Neural progenitor cell (in vitro differentiated cells): ENCODE data around the gene CDIP1. TPM values are rescaled to one million over a fixed set of nuclear protein-coding genes. Genes with fewer than 3 reads are reported as not detected.
A peak's percentile ranks its signal among the peaks of the same experiment; 100 is the strongest.

Experiments
- DNase-seq: peaks from one replicate; pipeline ENCODE4 v3.0.0-alpha.2; 2016; ENCODE audit warnings: low spot score
- H2AFZ ChIP-seq: fragments of 200-600 bp; sonication (generic); replicated peaks from 2 replicates; pipeline ENCODE4 v1.6.1; 2016; ENCODE audit warnings: antibody characterized with exemption
- H3F3A ChIP-seq: fragments of 200-600 bp; sonication (generic); 2 replicates; pipeline ENCODE4 v1.6.1; 2016; ENCODE audit warnings: antibody characterized with exemption, low read depth
- H3K27ac ChIP-seq: fragments of 200-600 bp; sonication (generic); 2 replicates; pipeline ENCODE4 v1.5.1; 2016; ENCODE audit warnings: mild to moderate bottlenecking
- H3K27me3 ChIP-seq: fragments of 200-600 bp; sonication (generic); 2 replicates; pipeline ENCODE4 v1.6.1; 2016; ENCODE audit warnings: mild to moderate bottlenecking, moderate library complexity
- H3K36me3 ChIP-seq: fragments of 200-600 bp; sonication (generic); 2 replicates; pipeline ENCODE4 v1.5.1; 2016
- H3K4me1 ChIP-seq: fragments of 200-600 bp; sonication (generic); 2 replicates; pipeline ENCODE4 v1.6.1; 2016; ENCODE audit warnings: mixed run types
- H3K4me2 ChIP-seq: fragments of 200-600 bp; sonication (generic); 2 replicates; pipeline ENCODE4 v1.6.1; 2016
- H3K4me3 ChIP-seq: fragments of 200-600 bp; sonication (generic); 2 replicates; pipeline ENCODE4 v1.5.1; 2016
- H3K79me2 ChIP-seq: fragments of 200-600 bp; sonication (generic); 2 replicates; pipeline ENCODE4 v1.6.1; 2016; ENCODE audit warnings: low read depth
- H3K9ac ChIP-seq: fragments of 200-600 bp; sonication (generic); 2 replicates; pipeline ENCODE4 v1.6.1; 2016
- H3K9me3 ChIP-seq: fragments of 200-600 bp; sonication (generic); 2 replicates; pipeline ENCODE4 v1.5.1; 2016; ENCODE audit warnings: low read depth
- H4K20me1 ChIP-seq: fragments of 200-600 bp; sonication (generic); 2 replicates; pipeline ENCODE4 v1.6.1; 2016; ENCODE audit warnings: low read depth
- H3K27ac Mint-ChIP-seq: 3 replicates; pipeline ENCODE4 v1.8.0; 2021; ENCODE audit warnings: mixed read lengths
- H3K27me3 Mint-ChIP-seq: 2 replicates; pipeline ENCODE4 v1.8.0; 2022; ENCODE audit warnings: low read depth, mild to moderate bottlenecking, inconsistent platforms, moderate library complexity, mixed read lengths; ENCODE audit not compliant: insufficient read depth
- H3K36me3 Mint-ChIP-seq: 3 replicates; pipeline ENCODE4 v1.8.0; 2021; ENCODE audit warnings: mixed read lengths
- H3K4me1 Mint-ChIP-seq: 3 replicates; pipeline ENCODE4 v1.8.0; 2021; ENCODE audit warnings: mixed read lengths
- H3K4me3 Mint-ChIP-seq: 3 replicates; pipeline ENCODE4 v1.8.0; 2021; ENCODE audit warnings: mild to moderate bottlenecking, moderate library complexity, mixed read lengths
- H3K9me3 Mint-ChIP-seq: 3 replicates; pipeline ENCODE4 v1.8.0; 2020; ENCODE audit warnings: mixed read lengths
- EZH2 ChIP-seq: fragments of 200-600 bp; sonication (generic); IDR thresholded peaks from 2 replicates; pipeline ENCODE4 v1.6.1; 2017; ENCODE audit warnings: antibody characterized with exemption, mild to moderate bottlenecking, moderate library complexity
- EZH2phosphoT487 ChIP-seq: fragments of 200-600 bp; sonication (generic); IDR thresholded peaks from 2 replicates; pipeline ENCODE4 v1.6.1; 2017; ENCODE audit warnings: antibody characterized with exemption
- total RNA-seq: library from RNA; depleted of rRNA; stranded (reverse); fragments of >200 nt; gene quantifications from 2 replicates; pipeline ENCODE4 v1.2.3, GENCODE V29; 2015; ENCODE audit warnings: low replicate concordance
- TF ChIP-seq, protein P1 (sequence below): fragments of 200-600 bp; sonication (generic); IDR thresholded peaks from 2 replicates; pipeline ENCODE4 v1.5.1; 2017; ENCODE audit warnings: antibody characterized with exemption, mild to moderate bottlenecking

Gene CDIP1
- total RNA-seq, 1 donor from 2014 or later: 13.1 TPM

- H3K4me1 ChIP-seq: peaks cover 4% of the 10 kb centered on the region
- TF ChIP-seq EZH2: no peak
- H3K9ac ChIP-seq: no peak overlapping the region
- peaks cover 48% of the 10 kb centered on the region for H3K36me3 Mint-ChIP-seq
- H3K9me3 ChIP-seq: peaks cover 8% of the 10 kb centered on the region
- peaks cover 40% of the 10 kb centered on the region for H3K79me2 ChIP-seq
- H2AFZ ChIP-seq: no peak overlapping the region
- no peak for DNase-seq
- H3K27ac Mint-ChIP-seq: no peak overlapping the region
- peak overlapping the region; percentile 86 for H3K4me3 Mint-ChIP-seq
- no peak overlapping the region for H3K27ac ChIP-seq
- peaks cover 13% of the 10 kb centered on the region for H3K27me3 ChIP-seq
- H4K20me1 ChIP-seq: peaks cover 18% of the 10 kb centered on the region
- peaks cover 2% of the 10 kb centered on the region for H3K27me3 Mint-ChIP-seq
- H3K4me2 ChIP-seq: peak overlapping the region; percentile 85
- peaks cover 19% of the 10 kb centered on the region for H3K9me3 Mint-ChIP-seq
- peaks cover 13% of the 10 kb centered on the region for H3K4me1 Mint-ChIP-seq
- peak overlapping the region; percentile 58 for H3K4me3 ChIP-seq
- H3K36me3 ChIP-seq: no peaks in the 10 kb centered on the region
- peaks cover 6% of the 10 kb centered on the region for H3F3A ChIP-seq
Measured at GRCh38 chr16:4536391-4537106, 2.0 kb downstream of the CDIP1 start.

DNA sequence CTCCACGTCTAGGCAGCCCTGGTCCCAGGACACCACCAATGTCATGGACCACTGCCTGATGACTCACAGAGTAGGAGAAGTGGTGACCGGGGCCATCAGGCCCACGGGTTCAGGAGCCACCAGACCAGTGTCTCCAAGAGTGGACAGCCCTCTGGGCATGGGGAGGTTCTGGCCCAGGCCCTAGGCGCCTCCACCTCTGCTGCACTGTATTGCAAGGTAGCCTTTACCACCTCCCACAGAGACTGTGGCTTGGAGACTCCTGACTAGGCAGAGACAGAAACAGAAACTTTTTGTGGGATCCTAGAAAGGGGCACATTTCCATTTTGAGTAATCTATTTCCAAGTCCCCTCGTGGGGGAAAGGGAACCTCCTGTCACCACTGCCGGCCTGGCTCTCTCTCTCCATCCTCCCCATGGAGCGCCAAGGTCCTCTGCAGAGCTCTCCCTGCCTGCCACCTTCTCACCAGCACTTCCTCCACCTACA, 2.9 kb downstream of the CDIP1 start:
- Mint-ChIP-seq H3K36me3 (peaks cover 47% of the 10 kb centered on the region), H3K27me3 (peaks cover 2% of the 10 kb centered on the region), H3K9me3 (peaks cover 16% of the 10 kb centered on the region), H3K4me1 (peaks cover 13% of the 10 kb centered on the region), H3K27ac (no peak overlapping the region), H3K4me3 (peak overlapping the region; percentile 58)
- H4K20me1 ChIP-seq: peaks cover 21% of the 10 kb centered on the region
- H2AFZ ChIP-seq: no peak overlapping the region
- H3K4me3 ChIP-seq: no peak overlapping the region
- H3K9ac ChIP-seq: no peak overlapping the region
- no peak for DNase-seq
- TF ChIP-seq EZH2phosphoT487: no peak
- no peak for TF ChIP-seq EZH2
- TF ChIP-seq, protein P1, sequence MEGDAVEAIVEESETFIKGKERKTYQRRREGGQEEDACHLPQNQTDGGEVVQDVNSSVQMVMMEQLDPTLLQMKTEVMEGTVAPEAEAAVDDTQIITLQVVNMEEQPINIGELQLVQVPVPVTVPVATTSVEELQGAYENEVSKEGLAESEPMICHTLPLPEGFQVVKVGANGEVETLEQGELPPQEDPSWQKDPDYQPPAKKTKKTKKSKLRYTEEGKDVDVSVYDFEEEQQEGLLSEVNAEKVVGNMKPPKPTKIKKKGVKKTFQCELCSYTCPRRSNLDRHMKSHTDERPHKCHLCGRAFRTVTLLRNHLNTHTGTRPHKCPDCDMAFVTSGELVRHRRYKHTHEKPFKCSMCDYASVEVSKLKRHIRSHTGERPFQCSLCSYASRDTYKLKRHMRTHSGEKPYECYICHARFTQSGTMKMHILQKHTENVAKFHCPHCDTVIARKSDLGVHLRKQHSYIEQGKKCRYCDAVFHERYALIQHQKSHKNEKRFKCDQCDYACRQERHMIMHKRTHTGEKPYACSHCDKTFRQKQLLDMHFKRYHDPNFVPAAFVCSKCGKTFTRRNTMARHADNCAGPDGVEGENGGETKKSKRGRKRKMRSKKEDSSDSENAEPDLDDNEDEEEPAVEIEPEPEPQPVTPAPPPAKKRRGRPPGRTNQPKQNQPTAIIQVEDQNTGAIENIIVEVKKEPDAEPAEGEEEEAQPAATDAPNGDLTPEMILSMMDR: no peak
- peaks cover 13% of the 10 kb centered on the region for H3K27me3 ChIP-seq
- H3F3A ChIP-seq: peaks cover 6% of the 10 kb centered on the region
- H3K36me3 ChIP-seq: no peaks in the 10 kb centered on the region
- H3K9me3 ChIP-seq: peaks cover 8% of the 10 kb centered on the region
- peaks cover 40% of the 10 kb centered on the region for H3K79me2 ChIP-seq
- no peak overlapping the region for H3K27ac ChIP-seq
- H3K4me2 ChIP-seq: no peak overlapping the region
- peaks cover 4% of the 10 kb centered on the region for H3K4me1 ChIP-seq

GRCh38 chr16:4534151-4534790, 4.3 kb downstream of the CDIP1 start:
- peaks cover 3% of the 10 kb centered on the region for H3K27me3 ChIP-seq
- Mint-ChIP-seq H3K9me3 (peaks cover 8% of the 10 kb centered on the region), H3K27ac (no peak overlapping the region)

More at GRCh38 chr16:4534151-4534790, 4.3 kb downstream of the CDIP1 start:
- TF ChIP-seq EZH2phosphoT487 (no peak), EZH2 (no peak)
- TF ChIP-seq, protein P1: no peak
- Histone ChIP-seq H3K27ac (no peak overlapping the region), H3K4me3 (no peak overlapping the region), H3K4me2 (no peak overlapping the region), H3K9ac (no peak overlapping the region), H3K4me1 (peaks cover 11% of the 10 kb centered on the region), H2AFZ (no peak overlapping the region), H4K20me1 (peaks cover 30% of the 10 kb centered on the region), H3K9me3 (peaks cover 4% of the 10 kb centered on the region), H3K79me2 (peaks cover 40% of the 10 kb centered on the region), H3F3A (peaks cover 13% of the 10 kb centered on the region), H3K36me3 (no peaks in the 10 kb centered on the region)
- H3K4me3 Mint-ChIP-seq: no peak overlapping the region
- H3K36me3 Mint-ChIP-seq: peaks cover 41% of the 10 kb centered on the region
- H3K4me1 Mint-ChIP-seq: peaks cover 17% of the 10 kb centered on the region
- H3K27me3 Mint-ChIP-seq: peaks cover 2% of the 10 kb centered on the region
- DNase-seq: no peak
